GM12878 (cell line): ENCODE data around the gene C9orf153. TPM values are rescaled to one million over a fixed set of nuclear protein-coding genes. Genes with fewer than 3 reads are reported as not detected.

Experiments
- ATAC-seq: fragments of 200-7000 bp; cut with Tn5 transposase; 3 replicates; pipeline ENCODE4 v1.9.1; 2020; ENCODE audit warnings: mild to moderate bottlenecking, moderate library complexity
- BruUV-seq: library from RNA; stranded (reverse); fragments of 400-500 nt; replicated peaks from 2 replicates; lab custom pipeline; 2021; lab: Mats Ljungman, UMichigan
- CTCF ChIA-PET: fragments of 300-600 bp; sonication (Branson Sonifier 250); formaldehyde crosslinking; extraction: SDS; loops from one replicate; lab custom pipeline; 2021; ENCODE audit warnings: inconsistent platforms; lab: Yijun Ruan, JAX
- POLR2A ChIA-PET: fragments of 350-600 bp; formaldehyde crosslinking; extraction: SDS; loops from one replicate; lab custom pipeline; 2021; ENCODE audit warnings: inconsistent platforms; lab: Charles Lee
- RAD21 ChIA-PET: fragments of 300-600 bp; sonication (Branson Sonifier 250); formaldehyde crosslinking; loops from one replicate; lab custom pipeline; 2023; ENCODE audit warnings: antibody characterized with exemption; ENCODE audit not compliant: unreplicated experiment; lab: Charles Lee
- SMC1A ChIA-PET: fragments of 300-600 bp; sonication (Branson Sonifier 250); formaldehyde crosslinking; loops from one replicate; lab custom pipeline; 2023; ENCODE audit not compliant: unreplicated experiment, uncharacterized antibody; lab: Charles Lee
- DNase-seq: peaks from one replicate; pipeline ENCODE4 v3.0.0-alpha.2; 2011; ENCODE audit warnings: low read depth, low spot score
- FAIRE-seq: peaks from 3 replicates; lab custom pipeline; 2011; peaks lifted over from hg19 to GRCh38; lab: Jason Lieb, UNC
- H2AFZ ChIP-seq: 2 replicates; pipeline ENCODE4 v1.6.0; 2011; ENCODE audit warnings: low read depth, low read length, control low read depth; ENCODE audit not compliant: control insufficient read depth
- H3K27ac ChIP-seq: 2 replicates; pipeline ENCODE4 v1.5.1; 2011; ENCODE audit warnings: control low read depth; ENCODE audit not compliant: control insufficient read depth, insufficient read depth
- H3K27me3 ChIP-seq, 2 experiments: replicated peaks in 1 of 2; 2 replicates each; pipeline versions ENCODE4 v1.6.0 to v1.6.1; 2011; ENCODE audit warnings: low read length in 1 of 2; ENCODE audit not compliant: control insufficient read depth in 2 of 2, insufficient read depth in 2 of 2
- H3K36me3 ChIP-seq, 2 experiments: 2 replicates each; pipeline ENCODE4 v1.5.1; 2011; ENCODE audit warnings: low read length in 1 of 2; ENCODE audit not compliant: control insufficient read depth in 2 of 2, insufficient read depth in 2 of 2
- H3K4me1 ChIP-seq: 2 replicates; pipeline ENCODE4 v1.6.1; 2011; ENCODE audit warnings: mild to moderate bottlenecking, low read length, moderate library complexity, mixed read lengths; ENCODE audit not compliant: control insufficient read depth, insufficient read depth
- H3K4me2 ChIP-seq: 2 replicates; pipeline ENCODE4 v1.6.0; 2011; ENCODE audit warnings: control low read depth; ENCODE audit not compliant: control insufficient read depth, insufficient read depth
- H3K4me3 ChIP-seq: fragments of 200-600 bp; sonication (generic); 2 replicates; pipeline ENCODE4 v1.5.1; 2016
- H3K79me2 ChIP-seq: 2 replicates; pipeline ENCODE4 v1.6.0; 2011; ENCODE audit warnings: low read length; ENCODE audit not compliant: control insufficient read depth, insufficient read depth
- H3K9ac ChIP-seq: 2 replicates; pipeline ENCODE4 v1.8.0; 2011; ENCODE audit warnings: low read length, control low read depth, mixed read lengths; ENCODE audit not compliant: control insufficient read depth, insufficient read depth
- H3K9me3 ChIP-seq: replicated peaks from 3 replicates; pipeline ENCODE4 v1.5.1; 2011; ENCODE audit warnings: mild to moderate bottlenecking, low read length; ENCODE audit not compliant: control insufficient read depth, insufficient read depth
- H4K20me1 ChIP-seq: 2 replicates; pipeline ENCODE4 v1.6.0; 2011; ENCODE audit not compliant: control insufficient read depth, insufficient read depth
- ATF7 ChIP-seq: fragments of 450-650 bp; IDR thresholded peaks from 2 replicates; pipeline ENCODE4 v1.6.1; 2016; ENCODE audit warnings: low read depth, mild to moderate bottlenecking
- CHD1 ChIP-seq: IDR thresholded peaks from 2 replicates; pipeline ENCODE4 v1.6.1; 2012; ENCODE audit warnings: low read depth, low read length, improper control_type of control experiment
- RUNX3 ChIP-seq: IDR thresholded peaks from 2 replicates; pipeline ENCODE4 v1.6.1; 2012; ENCODE audit warnings: low read length, inconsistent platforms
- SIX5 ChIP-seq: IDR thresholded peaks from 2 replicates; pipeline ENCODE4 v1.6.1; 2011; ENCODE audit warnings: mild to moderate bottlenecking, low read depth, low read length, moderate library complexity; ENCODE audit not compliant: severe bottlenecking
- SUZ12 ChIP-seq: fragments of 200-600 bp; sonication (generic); IDR thresholded peaks from one replicate; pipeline ENCODE4 v1.6.1; 2018; ENCODE audit warnings: antibody characterized with exemption, mild to moderate bottlenecking; ENCODE audit not compliant: unreplicated experiment
- TARDBP ChIP-seq: IDR thresholded peaks from 2 replicates; pipeline ENCODE4 v1.6.1; 2016; ENCODE audit warnings: borderline replicate concordance
- TCF3 ChIP-seq: IDR thresholded peaks from 2 replicates; pipeline ENCODE4 v1.6.1; 2012; ENCODE audit warnings: low read depth, mild to moderate bottlenecking, low read length, borderline replicate concordance; ENCODE audit not compliant: insufficient read depth
- TCF7 ChIP-seq: IDR thresholded peaks from 2 replicates; pipeline ENCODE4 v1.6.1; 2014; ENCODE audit warnings: antibody characterized with exemption, borderline replicate concordance
- WRNIP1 ChIP-seq: IDR thresholded peaks from 2 replicates; pipeline ENCODE4 v1.6.1; 2011; ENCODE audit warnings: low read depth, low read length, improper control_type of control experiment, borderline replicate concordance
- YBX1 ChIP-seq: fragments of 450-650 bp; IDR thresholded peaks from 2 replicates; pipeline ENCODE4 v1.6.1; 2016; ENCODE audit warnings: antibody characterized with exemption
- ZNF207 ChIP-seq: fragments of 450-650 bp; IDR thresholded peaks from 2 replicates; pipeline ENCODE4 v1.6.1; 2014; ENCODE audit warnings: antibody characterized with exemption, mild to moderate bottlenecking, borderline replicate concordance
- ZZZ3 ChIP-seq: IDR thresholded peaks from 2 replicates; pipeline ENCODE4 v1.6.1; 2011; ENCODE audit warnings: low read depth; ENCODE audit not compliant: control insufficient read depth, insufficient read length
- WGBS: methylation state at CpG from one replicate; pipeline ENCODE4 v1.1.6; 2016; ENCODE audit warnings: low lambda C conversion rate; ENCODE audit not compliant: insufficient replicate concordance, insufficient coverage; ENCODE audit errors: missing lambda C conversion rate; 5-methylcytosine and 5-hydroxymethylcytosine counted together
- in situ Hi-C: fragments of 300-500 bp; cut with MboI; formaldehyde crosslinking; loops from 9 replicates; pipeline ENCODE4 v1.14.3; 2018; ENCODE audit warnings: mixed read lengths
- intact Hi-C: fragments of 100-400 bp; cut with micrococcal nuclease; formaldehyde crosslinking; loops from one replicate; pipeline ENCODE4 v1.14.2; 2022; ENCODE audit not compliant: unreplicated experiment
- polyA plus RNA-seq, 11 experiments: library from polyadenylated mRNA; depleted of rRNA in 4 of 11; unstranded in 6 of 11; stranded (reverse) in 5 of 11; fragments of >200 nt; fragmentation: Nextera tagmentation in 4 of 11; fragmentation: Illumina TruSeq in 1 of 11; extraction: Ambion mirVana in 4 of 11; extraction: Trizol in 1 of 11; gene quantifications; 1 replicate in 1 of 11; 2 replicates in 10 of 11; pipeline versions ENCODE4 v1.2.1 to v1.2.3, GENCODE V29; 2011 to 2016; ENCODE audit warnings: inconsistent platforms in 2 of 11, missing spikeins in 2 of 11, low read depth in 1 of 11
- total RNA-seq, 4 experiments: library from RNA; depleted of rRNA in 3 of 4; stranded (reverse); fragments of >200 nt in 3 of 4; fragmentation: Illumina TruSeq in 1 of 4; extraction: Trizol in 1 of 4; gene quantifications; 2 replicates each; pipeline versions ENCODE4 v1.2.1 to v1.2.3, GENCODE V29; 2013 to 2021

The C9orf153 gene
- total and polyA plus RNA-seq, 10 of the 15 experiments (the other 5 are each of a cell fraction or from before 2014, with no cell fraction given), result 0.03 to 1.2 (median 0.18) TPM; not detected in 1

DNA sequence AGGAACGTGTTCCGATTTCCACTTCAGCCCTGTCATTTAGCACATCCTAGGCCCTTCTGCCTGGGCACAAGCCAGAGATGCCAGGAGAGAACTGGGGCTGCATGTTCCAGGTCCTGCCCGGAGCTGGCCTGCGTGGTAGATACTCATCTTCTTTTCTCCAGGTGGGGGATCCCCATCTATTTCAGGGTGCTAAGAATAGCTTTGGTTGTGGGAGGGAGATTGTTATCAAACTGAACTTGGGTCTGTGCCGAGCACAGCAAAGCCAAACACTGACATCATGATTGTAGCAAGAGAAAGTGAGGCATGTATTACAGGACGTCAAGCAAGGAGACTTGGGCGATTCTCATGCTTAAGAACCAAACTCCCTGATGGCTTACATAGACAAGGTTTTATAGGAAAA lies 18.2 kb downstream of the C9orf153 start:
- Histone ChIP-seq H3K9ac (no peak overlapping the region), H2AFZ (no peak overlapping the region), H3K36me3 (no peaks in the 10 kb centered on the region), H3K27me3 (no peaks in the 10 kb centered on the region), H4K20me1 (no peaks in the 10 kb centered on the region), H3K4me1 (no peaks in the 10 kb centered on the region), H3K4me3 (no peak overlapping the region), H3K27ac (no peak overlapping the region), H3K79me2 (no peaks in the 10 kb centered on the region), H3K4me2 (no peak overlapping the region), H3K9me3 (no peaks in the 10 kb centered on the region)
- POLR2A ChIA-PET, result no interaction called here
- ATAC-seq (no peak), FAIRE-seq (no peak), DNase-seq (no peak)
- CTCF ChIA-PET, result interaction anchor here (3.4 kb wide), 1 partner anchor 39 kb away, joined by 24 read pairs; no protein-coding TSS in a partner anchor
- no TSS peak for BruUV-seq
- 67% methylated on average over 7 of the region's 7 CpGs for WGBS
- RAD21 ChIA-PET, result interaction anchor here (1.1 to 2.3 kb wide), 2 partner anchors 39 to 228 kb away, joined by 3 to 6 read pairs; no protein-coding TSS in a partner anchor
- SMC1A ChIA-PET, result interaction anchor here (1.0 to 1.1 kb wide), 2 partner anchors 39 kb away, joined by 5 read pairs; no protein-coding TSS in a partner anchor
- intact Hi-C loops (loop anchor here (10.0 kb wide), 1 partner anchor 206 kb away; no protein-coding TSS in a partner anchor), in situ Hi-C loops (no loop called here)
- TF ChIP-seq YBX1 (no peak), ATF7 (no peak), RUNX3 (no peak), ZNF207 (no peak), TCF7 (no peak), TCF3 (no peak), ZZZ3 (no peak), SIX5 (no peak), SUZ12 (no peak), WRNIP1 (no peak), CHD1 (no peak), TARDBP (no peak)
